Measurements from ENCODE around the gene KBTBD3.

KBTBD3 gene
- total RNA-seq = 2.0 to 12.7 (median 7.7) reads per million in 3 experiments

DNA sequence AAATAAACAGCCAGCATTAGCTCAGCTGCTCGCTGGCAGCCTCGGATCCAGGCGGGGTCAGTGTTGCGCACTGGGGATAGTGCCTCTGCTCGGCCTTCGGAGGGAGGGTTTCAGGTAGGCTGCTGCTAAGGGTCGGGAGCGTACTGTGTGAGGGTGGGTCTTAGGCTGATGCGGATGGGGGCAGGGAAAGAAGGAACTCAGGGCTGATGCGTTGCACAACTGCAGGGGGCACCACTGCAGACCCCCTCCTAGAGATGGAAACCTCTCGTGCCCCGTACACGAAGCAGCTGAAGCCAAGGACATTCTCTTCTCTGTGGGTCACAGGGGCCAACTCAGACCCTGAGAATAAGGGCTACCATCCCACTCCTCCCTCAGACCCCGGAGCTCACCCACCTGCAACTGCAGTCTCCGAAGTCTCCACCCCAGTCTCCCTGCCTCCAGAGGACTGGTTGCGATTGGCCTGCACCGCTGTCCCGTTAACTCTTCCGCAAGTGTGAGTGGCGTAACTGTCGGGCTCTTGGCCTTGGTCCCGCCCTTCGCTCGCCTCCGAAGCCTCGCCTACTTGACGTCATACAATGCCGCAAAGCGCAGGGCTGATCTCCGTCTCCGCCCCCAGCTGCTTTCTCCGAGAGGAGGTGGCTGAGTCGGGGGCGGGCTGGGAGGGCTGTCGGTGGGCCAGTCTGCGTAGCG, at the start of gene KBTBD3:
Gene KBTBD3, minus strand, starts transcription at position 429 of the 690 bp plus-strand sequence. CDS start 18,250 bp downstream, outside the sequence.
- peak; percentile 98 for DNase-seq

DNA sequence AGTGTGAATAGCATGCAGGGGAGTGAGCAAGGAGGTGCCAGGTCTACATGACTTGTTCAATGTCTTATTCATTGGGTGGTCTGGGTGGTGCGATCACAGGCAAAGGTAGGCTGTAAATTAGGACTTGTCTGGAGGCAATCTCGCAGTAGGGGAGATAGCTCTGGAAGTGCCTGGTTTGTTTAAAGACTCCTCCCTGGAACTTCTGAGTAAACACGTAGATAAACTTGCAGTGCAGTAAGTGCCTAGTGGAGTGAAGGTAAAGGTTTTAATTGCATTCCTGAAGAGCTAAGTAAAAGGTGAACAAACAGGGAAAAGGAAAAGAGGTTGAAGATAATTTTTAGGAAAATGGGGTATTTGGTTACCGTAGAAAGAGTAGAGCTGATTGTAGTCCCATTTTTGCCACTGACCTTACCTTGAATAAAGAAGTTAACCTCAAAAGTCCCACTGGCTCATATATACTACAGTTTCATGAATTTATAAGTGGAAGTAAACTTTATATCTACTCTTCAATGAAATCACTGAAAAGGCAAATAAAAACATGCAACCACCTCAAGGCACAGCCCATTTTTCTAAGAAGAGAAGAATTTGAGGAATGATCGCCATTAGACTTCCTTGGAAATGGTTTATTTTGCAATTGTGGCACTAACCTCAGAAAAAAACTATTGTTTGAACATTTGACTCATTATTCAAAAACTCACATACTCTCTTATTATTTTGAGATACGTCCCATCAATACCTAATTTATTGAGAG, 44.6 kb upstream of the KBTBD3 start:
- DNase-seq = no peak

GRCh38 chr11:106105986-106106385, 28.8 kb upstream of the KBTBD3 start:
- DNase-seq = no peak

- no peak for DNase-seq
These were observed 24.7 kb upstream of the KBTBD3 start for GRCh38 chr11:106101819-106102218.

GRCh38 chr11:106101370-106101769, 24.2 kb upstream of the KBTBD3 start:
- DNase-seq = no peak

- no peak for DNase-seq
These were observed 21.9 kb upstream of the KBTBD3 start for GRCh38 chr11:106098893-106099553.

DNA sequence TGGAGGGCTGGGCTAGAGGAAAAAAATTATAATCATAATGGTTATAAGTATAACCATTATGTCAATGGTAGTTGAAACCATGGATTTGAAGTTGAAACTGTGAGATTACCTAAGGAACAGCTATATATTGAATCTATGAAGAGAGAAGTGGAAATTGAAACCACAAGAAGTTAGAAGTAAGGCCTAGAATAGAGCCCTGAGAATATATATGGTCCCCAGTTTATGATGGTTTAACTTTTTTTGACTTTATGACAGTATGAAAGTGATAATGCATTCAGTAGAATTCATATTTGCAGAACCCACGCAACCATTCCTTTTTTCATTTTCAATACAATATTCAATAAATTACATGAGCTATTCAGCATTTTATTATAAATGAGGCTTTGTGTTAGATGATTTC, 15.3 kb upstream of the KBTBD3 start:
- DNase-seq = no peak

GRCh38 chr11:106091480-106092123, 14.5 kb upstream of the KBTBD3 start:
- DNase-seq = no peak

- DNase-seq = no peak
These were observed 11.7 kb upstream of the KBTBD3 start for GRCh38 chr11:106088896-106089295.

GRCh38 chr11:106087815-106088435, 10.8 kb upstream of the KBTBD3 start:
- peak; percentile 16 for DNase-seq

- no peak for DNase-seq
These were observed 9.7 kb upstream of the KBTBD3 start for GRCh38 chr11:106086850-106087249.

- DNase-seq = no peak
These were observed 9.0 kb upstream of the KBTBD3 start for GRCh38 chr11:106086135-106086534.

DNA sequence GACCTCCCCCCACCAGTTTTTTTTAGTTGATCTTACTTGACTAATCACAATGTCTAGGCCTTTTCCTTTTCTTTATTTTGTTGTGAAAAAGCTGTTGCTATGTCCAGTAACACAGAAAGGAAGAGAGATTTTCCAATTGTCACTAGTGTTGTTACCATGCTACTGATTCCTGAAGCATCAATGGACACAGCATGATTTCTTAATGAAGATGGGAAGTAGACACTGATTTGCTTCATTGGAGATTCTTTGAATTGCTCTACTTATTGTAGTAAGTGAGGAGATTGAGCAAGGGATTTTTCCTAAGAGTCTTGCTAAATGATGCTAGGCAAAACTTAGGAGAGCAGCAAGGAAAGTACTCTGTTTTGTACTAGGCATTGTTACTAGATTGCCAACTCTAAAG, 4.9 kb upstream of the KBTBD3 start:
- no peak for DNase-seq

- no peak for DNase-seq
These were observed 685 bp upstream of the KBTBD3 start, which contains the start of gene AASDHPPT for GRCh38 chr11:106077609-106078455. AASDHPPT (plus strand) TSS chr11:106077662; CDS start chr11:106077711, 49 bp downstream.

GRCh38 chr11:106076171-106076918, 802 bp downstream of the KBTBD3 start:
- DNase-seq = no peak

GRCh38 chr11:106072804-106073203, 4.3 kb downstream of the KBTBD3 start:
- no peak for DNase-seq

DNA sequence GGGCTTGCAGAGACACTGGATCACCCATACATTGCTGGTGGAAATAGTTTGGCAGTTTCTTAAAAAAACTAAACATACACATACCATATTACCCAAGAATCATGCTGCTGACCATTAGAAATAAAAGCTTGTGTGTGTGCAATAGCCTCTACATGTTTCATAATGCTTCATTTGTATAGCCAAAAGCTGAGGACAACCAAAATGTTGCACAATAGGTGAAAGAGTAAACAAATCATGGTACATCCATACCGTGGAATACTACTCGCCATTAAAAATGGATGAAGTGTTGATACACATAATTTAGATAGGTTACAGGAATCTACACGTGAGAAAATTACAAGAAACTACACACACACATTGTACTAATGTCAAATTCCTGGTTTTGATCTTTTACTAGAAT, 6.5 kb downstream of the KBTBD3 start:
- DNase-seq = no peak

- no peak for DNase-seq
These were observed 14.1 kb downstream of the KBTBD3 start for GRCh38 chr11:106063009-106063408.

DNA sequence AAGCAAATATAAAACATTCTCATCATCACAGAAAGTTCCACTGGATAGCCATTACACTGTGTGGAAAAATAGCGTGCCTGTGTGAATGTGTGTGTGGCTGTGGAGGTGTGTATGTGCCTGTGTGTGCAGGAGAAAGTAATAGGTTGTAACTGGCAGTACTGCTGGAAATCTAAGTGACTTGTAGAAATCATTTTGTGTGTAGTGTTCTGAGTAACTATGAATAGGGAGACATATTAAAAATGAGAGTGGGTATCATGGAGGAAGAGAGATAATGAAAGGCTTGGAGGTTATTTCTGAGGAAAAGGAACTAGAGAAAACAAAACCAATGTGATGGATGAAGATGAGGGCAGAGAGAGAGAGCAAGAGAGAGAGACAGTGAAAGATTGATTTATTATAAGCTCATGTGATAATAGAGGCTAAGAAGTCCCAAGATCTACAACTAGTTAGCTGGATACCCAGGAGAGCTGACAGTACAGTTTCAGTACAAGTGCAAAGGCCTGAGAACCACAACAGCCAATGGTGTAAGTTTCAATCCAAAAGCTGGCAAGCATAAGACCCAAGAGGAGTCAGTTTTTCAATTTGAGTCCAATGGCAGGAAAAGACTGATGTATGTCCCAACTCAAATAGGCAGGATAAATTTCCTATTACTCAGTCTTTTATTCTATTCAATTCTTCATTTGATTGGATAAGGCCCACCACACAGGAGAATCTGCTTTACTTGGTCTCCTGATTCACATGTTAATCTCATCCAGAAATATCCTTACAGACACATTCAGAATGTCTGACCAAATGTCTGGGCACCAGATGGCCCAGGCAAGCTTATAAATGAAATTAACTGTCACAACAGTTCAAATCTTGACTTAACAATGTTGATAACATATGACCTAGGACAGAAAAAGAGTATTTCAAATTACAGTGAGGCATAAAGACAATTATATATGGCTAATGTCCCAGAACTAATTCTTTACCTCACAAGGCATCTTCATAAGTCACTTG, 14.9 kb downstream of the KBTBD3 start:
- DNase-seq = no peak

Measured in central memory CD4-positive, alpha-beta T cell (primary cell).